ENCODE results near the gene PDE1A. TPM values are rescaled to one million over a fixed set of nuclear protein-coding genes. Genes with fewer than 3 reads are reported as not detected.

The PDE1A gene
- total RNA-seq, 2 donors from 2014 or later: 0.31 TPM; not detected in 1

DNA sequence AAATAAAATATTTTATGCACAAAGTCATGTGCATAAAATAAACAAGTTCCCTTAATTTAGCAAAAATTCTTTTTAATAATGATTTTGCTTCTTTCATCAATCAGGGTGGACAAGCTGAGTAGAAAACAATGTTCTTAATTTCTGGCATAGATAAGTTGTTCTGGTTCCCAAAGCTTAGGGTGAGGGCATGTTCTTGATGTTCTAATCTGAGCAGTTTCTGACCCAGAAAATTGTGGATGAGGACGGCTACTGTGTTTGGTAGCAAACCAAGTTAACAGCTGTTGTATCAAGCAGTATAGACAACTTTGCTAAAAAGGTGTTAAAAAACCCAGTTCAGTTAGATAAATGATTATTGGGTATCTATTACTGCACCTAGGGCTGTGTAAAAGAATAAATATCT, 158.9 kb downstream of the PDE1A start:
- H3K9me3 Mint-ChIP-seq: no peaks in the 10 kb centered on the region
- TF ChIP-seq CTCF (conservative IDR thresholded peaks at IDR 0.05): no peak
- no peaks in the 10 kb centered on the region for H3K27me3 ChIP-seq (ENCODE audit: control insufficient read depth, insufficient read depth, low read length, poor library complexity, severe bottlenecking)
- H3K4me1 Mint-ChIP-seq: peaks cover 3% of the 10 kb centered on the region
- H3K36me3 ChIP-seq (ENCODE audit: control insufficient read depth, insufficient read depth, low read length): no peaks in the 10 kb centered on the region
- H3K9me3 ChIP-seq (ENCODE audit: control insufficient read depth, low read length): no peaks in the 10 kb centered on the region
- no peaks in the 10 kb centered on the region for H3K4me1 ChIP-seq (ENCODE audit: control insufficient read depth, insufficient read depth, low read length)
- no peaks in the 10 kb centered on the region for H3K27me3 Mint-ChIP-seq (ENCODE audit: insufficient read depth)
- no peak overlapping the region for H3K27ac ChIP-seq (ENCODE audit: low read depth, low read length)
- no peak overlapping the region for H3K4me3 Mint-ChIP-seq
- H3K27ac Mint-ChIP-seq: no peak overlapping the region
- H3K36me3 Mint-ChIP-seq (ENCODE audit: low read depth): no peaks in the 10 kb centered on the region
- WGBS, 2 experiments (ENCODE audit: insufficient coverage in 1 of 2, insufficient read length in 1 of 2): 83 to 91% methylated on average over 1 of the region's 1 CpG
- DNase-seq: no peak
- no peak overlapping the region for H3K4me3 ChIP-seq (ENCODE audit: low read length)
- H3K9ac ChIP-seq (ENCODE audit: extremely low read depth, low read length, poor library complexity, severe bottlenecking): no peak overlapping the region

- no peak for DNase-seq
- Mint-ChIP-seq H3K27ac (no peak overlapping the region), H3K36me3 (ENCODE audit: low read depth) (no peaks in the 10 kb centered on the region), H3K4me1 (peaks cover 3% of the 10 kb centered on the region), H3K9me3 (no peaks in the 10 kb centered on the region), H3K4me3 (no peak overlapping the region), H3K27me3 (ENCODE audit: insufficient read depth) (no peaks in the 10 kb centered on the region)
- Histone ChIP-seq H3K9ac (ENCODE audit: extremely low read depth, low read length, poor library complexity, severe bottlenecking) (no peak overlapping the region), H3K9me3 (ENCODE audit: control insufficient read depth, low read length) (no peaks in the 10 kb centered on the region), H3K36me3 (ENCODE audit: control insufficient read depth, insufficient read depth, low read length) (no peaks in the 10 kb centered on the region), H3K4me1 (ENCODE audit: control insufficient read depth, insufficient read depth, low read length) (no peaks in the 10 kb centered on the region), H3K4me3 (ENCODE audit: low read length) (no peak overlapping the region), H3K27me3 (ENCODE audit: control insufficient read depth, insufficient read depth, low read length, poor library complexity, severe bottlenecking) (no peaks in the 10 kb centered on the region), H3K27ac (ENCODE audit: low read depth, low read length) (no peak overlapping the region)
- no peak for TF ChIP-seq CTCF (conservative IDR thresholded peaks at IDR 0.05)
Observed at GRCh38 chr2:182266909-182267308, 159.9 kb downstream of the PDE1A start.

- no peak for TF ChIP-seq CTCF (conservative IDR thresholded peaks at IDR 0.05)
- no peaks in the 10 kb centered on the region for H3K9me3 ChIP-seq (ENCODE audit: control insufficient read depth, low read length)
- H3K4me3 ChIP-seq (ENCODE audit: low read length): no peak overlapping the region
- Mint-ChIP-seq H3K9me3 (no peaks in the 10 kb centered on the region), H3K27ac (no peak overlapping the region), H3K27me3 (ENCODE audit: insufficient read depth) (no peaks in the 10 kb centered on the region), H3K4me1 (peaks cover 3% of the 10 kb centered on the region), H3K36me3 (ENCODE audit: low read depth) (no peaks in the 10 kb centered on the region), H3K4me3 (no peak overlapping the region)
- 93 to 100% methylated on average over 1 to 3 of the region's 3 CpGs for WGBS, 2 experiments (ENCODE audit: insufficient coverage in 1 of 2, insufficient read length in 1 of 2)
- no peaks in the 10 kb centered on the region for H3K36me3 ChIP-seq (ENCODE audit: control insufficient read depth, insufficient read depth, low read length)
- no peaks in the 10 kb centered on the region for H3K27me3 ChIP-seq (ENCODE audit: control insufficient read depth, insufficient read depth, low read length, poor library complexity, severe bottlenecking)
- H3K9ac ChIP-seq (ENCODE audit: extremely low read depth, low read length, poor library complexity, severe bottlenecking): no peak overlapping the region
- no peak overlapping the region for H3K27ac ChIP-seq (ENCODE audit: low read depth, low read length)
- no peaks in the 10 kb centered on the region for H3K4me1 ChIP-seq (ENCODE audit: control insufficient read depth, insufficient read depth, low read length)
- no peak for DNase-seq
Observed at GRCh38 chr2:182265718-182266117, 161.1 kb downstream of the PDE1A start.
